K562 (cell line): Measurements from ENCODE around the gene VPS45. TPM values are rescaled to one million over a fixed set of nuclear protein-coding genes. Genes with fewer than 3 reads are reported as not detected.
A peak's percentile ranks its signal among the peaks of the same experiment; 100 is the strongest.

Experiments used
- ATAC-seq: fragments of 200-7000 bp; cut with Tn5 transposase; 3 replicates; pipeline ENCODE4 v1.9.1; 2020; ENCODE audit warnings: moderate library complexity
- BruUV-seq: library from RNA; stranded (reverse); fragments of 400-500 nt; replicated peaks from 2 replicates; lab custom pipeline; 2021; lab: Mats Ljungman, UMichigan
- CTCF ChIA-PET: fragments of 300-600 bp; formaldehyde crosslinking; extraction: SDS; loops from one replicate; lab custom pipeline; 2021; ENCODE audit warnings: low intra/inter-chr PET ratio; lab: Yijun Ruan, JAX
- POLR2A ChIA-PET: fragments of 300-600, 350-650 bp; sonication (Branson Sonifier 250); formaldehyde crosslinking; extraction: SDS; loops from one replicate; lab custom pipeline; 2021; ENCODE audit warnings: antibody characterized with exemption, inconsistent platforms; lab: Yijun Ruan, JAX
- DNase-seq, 4 experiments: peaks; one replicate each; pipeline versions ENCODE4 v3.0.0 to v3.0.0-alpha.2; 2011 to 2018; ENCODE audit warnings: low spot score in 3 of 4, mixed read lengths in 3 of 4; ENCODE audit errors: extremely low read depth in 1 of 4
- FAIRE-seq: peaks from 2 replicates; lab custom pipeline; 2011; peaks lifted over from hg19 to GRCh38; lab: Jason Lieb, UNC
- H2AFZ ChIP-seq: 2 replicates; pipeline ENCODE4 v1.6.0; 2011; ENCODE audit warnings: low read depth, low read length, control low read depth, inconsistent platforms
- H3K27ac ChIP-seq: fragments of 200-600 bp; 3 replicates; pipeline ENCODE4 v1.8.0; 2011; ENCODE audit warnings: low read depth, mild to moderate bottlenecking, control low read depth, inconsistent platforms, low read length, moderate library complexity, mixed read lengths; ENCODE audit errors: extremely low read depth
- H3K27me3 ChIP-seq, 2 experiments: fragments of 300-600 bp in 1 of 2; 2 replicates in 1 of 2; 3 replicates in 1 of 2; pipeline versions ENCODE4 v1.6.0 to v1.8.0; 2011; ENCODE audit warnings: inconsistent platforms in 2 of 2, low read length in 2 of 2, mild to moderate bottlenecking in 1 of 2, mixed read lengths in 1 of 2, moderate library complexity in 1 of 2; ENCODE audit not compliant: control insufficient read depth in 2 of 2, insufficient read depth in 2 of 2
- H3K36me3 ChIP-seq: fragments of 300-600 bp; 3 replicates; pipeline ENCODE4 v1.8.0; 2011; ENCODE audit warnings: mild to moderate bottlenecking, low read length, inconsistent platforms; ENCODE audit not compliant: control insufficient read depth, insufficient read depth
- H3K4me1 ChIP-seq, 2 experiments: fragments of 200-600 bp in 1 of 2; replicated peaks in 1 of 2; 2 replicates in 1 of 2; 3 replicates in 1 of 2; pipeline versions ENCODE4 v1.5.1 to v1.8.0; 2011; ENCODE audit warnings: inconsistent platforms in 2 of 2, low read length in 2 of 2, mild to moderate bottlenecking in 1 of 2, mixed read lengths in 1 of 2, moderate library complexity in 1 of 2; ENCODE audit not compliant: control insufficient read depth in 2 of 2, insufficient read depth in 2 of 2
- H3K4me2 ChIP-seq: 2 replicates; pipeline ENCODE4 v1.6.1; 2011; ENCODE audit warnings: low read length, control low read depth, inconsistent platforms, mixed read lengths; ENCODE audit not compliant: insufficient read depth
- H3K4me3 ChIP-seq: fragments of 200-600 bp; sonication (generic), shearing (Covaris generic); 2 replicates; pipeline ENCODE4 v1.5.1; 2016; ENCODE audit warnings: control low read depth, inconsistent platforms
- H3K79me2 ChIP-seq: fragments of 200-600 bp; 3 replicates; pipeline ENCODE4 v1.8.0; 2011; ENCODE audit warnings: low read length, inconsistent platforms; ENCODE audit not compliant: control insufficient read depth, insufficient read depth
- H3K9ac ChIP-seq, 2 experiments: 2 replicates each; pipeline versions ENCODE4 v1.6.0 to v1.6.1; 2011; ENCODE audit warnings: low read depth in 2 of 2, low read length in 2 of 2, control low read depth in 1 of 2, inconsistent platforms in 1 of 2, mild to moderate bottlenecking in 1 of 2, mixed read lengths in 1 of 2; ENCODE audit not compliant: insufficient read depth in 1 of 2
- H3K9me1 ChIP-seq: one replicate; pipeline ENCODE4 v1.6.0; 2011; ENCODE audit warnings: inconsistent platforms, mild to moderate bottlenecking, low read length, moderate library complexity; ENCODE audit not compliant: control insufficient read depth, insufficient read depth
- H3K9me3 ChIP-seq: replicated peaks from 2 replicates; pipeline ENCODE4 v1.5.1; 2011; ENCODE audit warnings: low read depth, low read length, inconsistent platforms; ENCODE audit not compliant: control insufficient read depth, insufficient read depth
- H4K20me1 ChIP-seq: replicated peaks from 2 replicates; pipeline ENCODE4 v1.6.1; 2011; ENCODE audit warnings: low read length, inconsistent platforms, mixed read lengths; ENCODE audit not compliant: control insufficient read depth, insufficient read depth
- ATF7 ChIP-seq: fragments of 450-650 bp; IDR thresholded peaks from 2 replicates; pipeline ENCODE4 v1.7.1; 2014; ENCODE audit warnings: mild to moderate bottlenecking, moderate library complexity
- BRCA1 ChIP-seq, 2 experiments: fragments of 450-650 bp in 1 of 2; sonication (generic) in 1 of 2; formaldehyde crosslinking in 1 of 2; IDR thresholded peaks; 2 replicates each; pipeline versions ENCODE4 v1.5.0 to v1.6.1; 2017 to 2020; ENCODE audit warnings: mild to moderate bottlenecking in 1 of 2, missing genetic modification reagents in 1 of 2
- CCNT2 ChIP-seq: IDR thresholded peaks from 2 replicates; pipeline ENCODE4 v1.6.1; 2011; ENCODE audit warnings: borderline replicate concordance, low read depth, mild to moderate bottlenecking, moderate library complexity, mixed read lengths, low read length; ENCODE audit not compliant: insufficient read length; ENCODE audit errors: extremely low read depth
- DACH1 ChIP-seq: fragments of 450-650 bp; IDR thresholded peaks from 2 replicates; pipeline ENCODE4 v1.6.1; 2018; ENCODE audit not compliant: partially characterized antibody
- EGR1 ChIP-seq: fragments of 450-650 bp; conservative IDR thresholded peaks from 2 replicates; pipeline ENCODE4 v1.6.1; 2017; ENCODE audit warnings: mild to moderate bottlenecking
- ESRRA ChIP-seq: fragments of 450-650 bp; IDR thresholded peaks from 2 replicates; pipeline ENCODE4 v1.6.1; 2014; ENCODE audit warnings: low read depth, mild to moderate bottlenecking, moderate library complexity, borderline replicate concordance
- ETV6 ChIP-seq, 3 experiments: fragments of 150-350 bp in 1 of 3; sonication (generic) in 1 of 3; formaldehyde crosslinking in 1 of 3; IDR thresholded peaks; 2 replicates each; pipeline versions ENCODE4 v1.6.1 to v1.8.0; 2014 to 2022; ENCODE audit warnings: borderline replicate concordance in 2 of 3, low read depth in 2 of 3, antibody characterized with exemption in 1 of 3, low read length in 1 of 3, mild to moderate bottlenecking in 1 of 3, missing genetic modification reagents in 1 of 3
- KLF13 ChIP-seq: fragments of 450-650 bp; IDR thresholded peaks from 2 replicates; pipeline ENCODE4 v1.6.1; 2016; ENCODE audit warnings: missing genetic modification characterization, low read depth, mild to moderate bottlenecking, missing compliant biosample characterization, moderate library complexity, borderline replicate concordance
- NONO ChIP-seq, 2 experiments: fragments of 200-400 bp in 1 of 2; fragments of 450-650 bp in 1 of 2; formaldehyde crosslinking in 1 of 2; IDR thresholded peaks; 2 replicates each; pipeline ENCODE4 v1.6.1; 2017; ENCODE audit warnings: low read depth in 2 of 2, mild to moderate bottlenecking in 2 of 2, moderate library complexity in 2 of 2, low read length in 1 of 2
- NR2C1 ChIP-seq, 2 experiments: fragments of 450-650 bp; IDR thresholded peaks; 2 replicates each; pipeline ENCODE4 v1.6.1; 2017; ENCODE audit warnings: mild to moderate bottlenecking in 2 of 2, antibody characterized with exemption in 1 of 2, inconsistent platforms in 1 of 2, missing compliant biosample characterization in 1 of 2, missing genetic modification characterization in 1 of 2
- PURB ChIP-seq: sonication (generic); formaldehyde crosslinking; IDR thresholded peaks from 2 replicates; pipeline ENCODE4 v1.9.0; 2021; ENCODE audit warnings: low read depth, mild to moderate bottlenecking, missing genetic modification reagents
- STAT5A ChIP-seq: IDR thresholded peaks from 2 replicates; pipeline ENCODE4 v1.6.1; 2012; ENCODE audit warnings: low read length, inconsistent platforms, borderline replicate concordance
- TCF7L2 ChIP-seq: fragments of 150-350 bp; IDR thresholded peaks from 2 replicates; pipeline ENCODE4 v1.6.1; 2016; ENCODE audit warnings: low read depth, mild to moderate bottlenecking, low read length, moderate library complexity
- TEAD1 ChIP-seq, 2 experiments: fragments of 450-650 bp in 1 of 2; sonication (generic) in 1 of 2; formaldehyde crosslinking; IDR thresholded peaks; 2 replicates each; pipeline versions ENCODE4 v1.4.0 to v1.8.0; 2020 to 2022; ENCODE audit warnings: mild to moderate bottlenecking in 2 of 2, missing genetic modification reagents in 1 of 2
- TGIF2 ChIP-seq: sonication (generic); formaldehyde crosslinking; IDR thresholded peaks from 2 replicates; pipeline ENCODE4 v1.8.1; 2022; ENCODE audit warnings: mild to moderate bottlenecking, missing genetic modification reagents, moderate library complexity
- U2AF1 ChIP-seq: fragments of 200-400 bp; formaldehyde crosslinking; optimal IDR thresholded peaks from 2 replicates; pipeline ENCODE3; 2017; ENCODE audit warnings: mild to moderate bottlenecking, low read depth, low read length, moderate library complexity
- ZBTB7A ChIP-seq: IDR thresholded peaks from 2 replicates; pipeline ENCODE4 v1.6.1; 2011; ENCODE audit warnings: low read depth, mild to moderate bottlenecking, low read length, moderate library complexity, borderline replicate concordance; ENCODE audit not compliant: control insufficient read depth
- WGBS: fragments of 100-300 bp; shearing (Covaris generic); methylation state at CpG from one replicate; pipeline ENCODE4 v1.1.6; 2016; ENCODE audit warnings: low coverage, mixed read lengths; ENCODE audit not compliant: insufficient coverage; ENCODE audit errors: missing lambda C conversion rate; 5-methylcytosine and 5-hydroxymethylcytosine counted together
- in situ Hi-C: fragments of 300-500 bp; cut with MboI; formaldehyde crosslinking; loops from 4 replicates; pipeline ENCODE4 v1.15.0; 2018; ENCODE audit warnings: inconsistent platforms, mixed read lengths
- intact Hi-C: fragments of 100-400 bp; cut with micrococcal nuclease; formaldehyde crosslinking; loops from 2 replicates; pipeline ENCODE4 v1.14.2; 2022
- polyA plus RNA-seq, 8 experiments: library from polyadenylated mRNA; depleted of rRNA in 4 of 8; stranded (reverse) in 5 of 8; unstranded in 3 of 8; fragments of >200 nt; fragmentation: Nextera tagmentation in 2 of 8; fragmentation: Illumina TruSeq in 1 of 8; extraction: Ambion mirVana in 2 of 8; extraction: Trizol in 1 of 8; gene quantifications; 2 replicates each; pipeline versions ENCODE4 v1.2.1 to v1.2.3, GENCODE V29; 2011 to 2014; ENCODE audit warnings: inconsistent platforms in 1 of 8, missing spikeins in 1 of 8
- total RNA-seq, 7 experiments: library from RNA; depleted of rRNA in 6 of 7; stranded (reverse); fragments of >200 nt in 6 of 7; fragmentation: Illumina TruSeq in 2 of 7; extraction: Trizol in 2 of 7; gene quantifications; 2 replicates each; pipeline versions ENCODE4 v1.2.1 to v1.2.3, GENCODE V29; 2011 to 2021; ENCODE audit warnings: low replicate concordance in 1 of 7
- TF ChIP-seq, protein P1 (sequence below), 2 experiments: fragments of 450-650 bp in 1 of 2; IDR thresholded peaks; 2 replicates each; pipeline ENCODE4 v1.6.1; 2011 to 2017; ENCODE audit warnings: low read depth in 2 of 2, antibody characterized with exemption in 1 of 2, borderline replicate concordance in 1 of 2, low read length in 1 of 2, mild to moderate bottlenecking in 1 of 2, mixed read lengths in 1 of 2; ENCODE audit not compliant: control insufficient read depth in 1 of 2

Gene VPS45
- total and polyA plus RNA-seq, 9 of the 15 experiments (the other 6 are each of a cell fraction or from before 2014, with no cell fraction given) = 17.9 to 48.2 (median 34.4) TPM

- DNase-seq = peak; percentile 19 to 72 (median 32)
- Histone ChIP-seq H3K4me1 (peaks cover 9 to 18% of the 10 kb centered on the region in 2 experiments; a peak in 3 of 5 replicates), H3K9me3 (no peaks in the 10 kb centered on the region), H3K4me3 (peak overlapping the region; percentile 47), H3K9ac (peak overlapping the region; percentile 72 to 90), H3K79me2 (peaks cover 33% of the 10 kb centered on the region), H2AFZ (peak overlapping the region; percentile 98), H3K27ac (peak overlapping the region; percentile 75), H3K9me1 (no peaks in the 10 kb centered on the region), H3K4me2 (peak overlapping the region; percentile 88), H3K36me3 (peaks cover 13% of the 10 kb centered on the region; the same call in 2 of the 3 replicates), H4K20me1 (no peaks in the 10 kb centered on the region), H3K27me3 (no peaks in the 10 kb centered on the region)
- intact Hi-C loops (loop anchor here (5.0 kb wide), 1 partner anchor 120 kb away; no protein-coding TSS in a partner anchor), in situ Hi-C loops (no loop called here)
- no peak for FAIRE-seq
- WGBS = 0% methylated on average over 18 of the region's 18 CpGs
- ChIA-PET CTCF (interaction anchor here (0.6 to 1.2 kb wide), 2 partner anchors 104 to 106 kb away, joined by 3 to 4 read pairs; no protein-coding TSS in a partner anchor), POLR2A (interaction anchor here (1.0 to 1.9 kb wide), 5 partner anchors 9 to 179 kb away, joined by 3 to 7 read pairs (median 4); a partner anchor contains a TSS)
- ATAC-seq = peak; percentile 77
- no TSS peak for BruUV-seq
- TF ChIP-seq CCNT2 (peak; percentile 45), KLF13 (0 out of 2 replicates have a peak, but pooled peaks have one; percentile 53), TGIF2 (CRISPR knock-in tag) (no peak), ESRRA (peak; percentile 8; the same call in 1 of the 2 replicates), ZBTB7A (peak; percentile 97), PURB (CRISPR knock-in tag) (no peak), STAT5A (no peak), ETV6 (IDR thresholded peaks at IDR 0.05; ENCODE audit: borderline replicate concordance in 1 of 2, low read depth in 2 of 2, low read length in 1 of 2) (no peak), ETV6 (CRISPR knock-in tag; IDR thresholded peaks at IDR 0.05; ENCODE audit: borderline replicate concordance) (no peak), U2AF1 (no peak), TEAD1 (CRISPR knock-in tag; IDR thresholded peaks at IDR 0.05) (no peak), TCF7L2 (peak; percentile 51; the same call in 1 of the 2 replicates), NR2C1 (IDR thresholded peaks at IDR 0.05) (no peak), NR2C1 (tag; IDR thresholded peaks at IDR 0.05) (no peak), EGR1 (peak; percentile 83), DACH1 (no peak), ATF7 (peak; percentile 92), NONO (IDR thresholded peaks at IDR 0.05; ENCODE audit: low read depth in 2 of 2, low read length in 1 of 2) (0 out of 4 replicates have a peak, but pooled peaks of 1 of the 2 experiments have one; percentile 50), BRCA1 (IDR thresholded peaks at IDR 0.05) (no peak), BRCA1 (CRISPR knock-in tag; IDR thresholded peaks at IDR 0.05) (no peak)
- TF ChIP-seq, protein P1, sequence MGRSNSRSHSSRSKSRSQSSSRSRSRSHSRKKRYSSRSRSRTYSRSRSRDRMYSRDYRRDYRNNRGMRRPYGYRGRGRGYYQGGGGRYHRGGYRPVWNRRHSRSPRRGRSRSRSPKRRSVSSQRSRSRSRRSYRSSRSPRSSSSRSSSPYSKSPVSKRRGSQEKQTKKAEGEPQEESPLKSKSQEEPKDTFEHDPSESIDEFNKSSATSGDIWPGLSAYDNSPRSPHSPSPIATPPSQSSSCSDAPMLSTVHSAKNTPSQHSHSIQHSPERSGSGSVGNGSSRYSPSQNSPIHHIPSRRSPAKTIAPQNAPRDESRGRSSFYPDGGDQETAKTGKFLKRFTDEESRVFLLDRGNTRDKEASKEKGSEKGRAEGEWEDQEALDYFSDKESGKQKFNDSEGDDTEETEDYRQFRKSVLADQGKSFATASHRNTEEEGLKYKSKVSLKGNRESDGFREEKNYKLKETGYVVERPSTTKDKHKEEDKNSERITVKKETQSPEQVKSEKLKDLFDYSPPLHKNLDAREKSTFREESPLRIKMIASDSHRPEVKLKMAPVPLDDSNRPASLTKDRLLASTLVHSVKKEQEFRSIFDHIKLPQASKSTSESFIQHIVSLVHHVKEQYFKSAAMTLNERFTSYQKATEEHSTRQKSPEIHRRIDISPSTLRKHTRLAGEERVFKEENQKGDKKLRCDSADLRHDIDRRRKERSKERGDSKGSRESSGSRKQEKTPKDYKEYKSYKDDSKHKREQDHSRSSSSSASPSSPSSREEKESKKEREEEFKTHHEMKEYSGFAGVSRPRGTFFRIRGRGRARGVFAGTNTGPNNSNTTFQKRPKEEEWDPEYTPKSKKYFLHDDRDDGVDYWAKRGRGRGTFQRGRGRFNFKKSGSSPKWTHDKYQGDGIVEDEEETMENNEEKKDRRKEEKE (IDR thresholded peaks at IDR 0.05; ENCODE audit: borderline replicate concordance in 1 of 2, control insufficient read depth in 1 of 2, low read depth in 2 of 2, low read length in 1 of 2) = 0 out of 4 replicates have a peak, but pooled peaks of 1 of the 2 experiments have one; percentile 29
Measured at GRCh38 chr1:150066838-150067183, 765 bp upstream of the VPS45 start.
